ENCODE measurements around the gene PIGR. TPM values are rescaled to one million over a fixed set of nuclear protein-coding genes. Genes with fewer than 3 reads are reported as not detected.

PIGR gene
- total RNA-seq = not detected
- not detected for polyA plus RNA-seq (2013, experiment 1 of 2)
- not detected for polyA plus RNA-seq (2013, experiment 2 of 2)
- long read RNA-seq, experiment 1 = 0 reads
- long read RNA-seq, experiment 2 = 0 reads
- long read RNA-seq, experiment 3 = 0 reads
- long read RNA-seq, experiment 4 = 0 reads

GRCh38 chr1:206946261-206946660 is at the start of gene PIGR:
PIGR (minus strand) TSS chr1:206946466; CDS start chr1:206940531, 5,935 bp downstream.
- no peak within 1 kb of the TSS for H3K27ac ChIP-seq (ENCODE audit: low read depth, low read length)
- Mint-ChIP-seq H3K27me3 (ENCODE audit: insufficient read depth) (peaks cover 25% of the 10 kb centered on the region), H3K4me1 (peaks cover 2% of the 10 kb centered on the region), H3K36me3 (ENCODE audit: low read depth) (no peaks in the 10 kb centered on the region), H3K9me3 (no peaks in the 10 kb centered on the region), H3K4me3 (no peak within 1 kb of the TSS), H3K27ac (no peak within 1 kb of the TSS)
- H3K36me3 ChIP-seq (ENCODE audit: control insufficient read depth, insufficient read depth, low read length) = no peaks in the 10 kb centered on the region
- H3K9ac ChIP-seq (ENCODE audit: extremely low read depth, low read length, poor library complexity, severe bottlenecking) = no peak within 1 kb of the TSS
- H3K9me3 ChIP-seq (ENCODE audit: control insufficient read depth, low read length) = no peaks in the 10 kb centered on the region
- 86 to 92% methylated on average over 5 to 7 of the region's 7 CpGs for WGBS, 2 experiments (ENCODE audit: insufficient coverage in 1 of 2, insufficient read length in 1 of 2)
- no peak for DNase-seq
- no peak within 1 kb of the TSS for H3K4me3 ChIP-seq (ENCODE audit: low read length)
- no peak for TF ChIP-seq CTCF (conservative IDR thresholded peaks at IDR 0.05)
- no peaks in the 10 kb centered on the region for H3K4me1 ChIP-seq (ENCODE audit: control insufficient read depth, insufficient read depth, low read length)
- peaks cover 11% of the 10 kb centered on the region for H3K27me3 ChIP-seq (ENCODE audit: control insufficient read depth, insufficient read depth, low read length, poor library complexity, severe bottlenecking)

GRCh38 chr1:206992790-206993189 is 46.5 kb upstream of the PIGR start:
- no peak overlapping the region for H3K27ac Mint-ChIP-seq
- Histone ChIP-seq H3K27ac (ENCODE audit: low read depth, low read length) (no peak overlapping the region), H3K4me1 (ENCODE audit: control insufficient read depth, insufficient read depth, low read length) (no peaks in the 10 kb centered on the region), H3K4me3 (ENCODE audit: low read length) (no peak overlapping the region), H3K36me3 (ENCODE audit: control insufficient read depth, insufficient read depth, low read length) (no peaks in the 10 kb centered on the region), H3K27me3 (ENCODE audit: control insufficient read depth, insufficient read depth, low read length, poor library complexity, severe bottlenecking) (no peaks in the 10 kb centered on the region), H3K9me3 (ENCODE audit: control insufficient read depth, low read length) (no peaks in the 10 kb centered on the region), H3K9ac (ENCODE audit: extremely low read depth, low read length, poor library complexity, severe bottlenecking) (no peak overlapping the region)
- H3K4me1 Mint-ChIP-seq = no peaks in the 10 kb centered on the region
- DNase-seq = no peak
- no peak for TF ChIP-seq CTCF (conservative IDR thresholded peaks at IDR 0.05)
- no peaks in the 10 kb centered on the region for H3K36me3 Mint-ChIP-seq (ENCODE audit: low read depth)
- no peak overlapping the region for H3K4me3 Mint-ChIP-seq
- H3K27me3 Mint-ChIP-seq (ENCODE audit: insufficient read depth) = no peaks in the 10 kb centered on the region
- H3K9me3 Mint-ChIP-seq = no peaks in the 10 kb centered on the region

GRCh38 chr1:206987873-206988272 is 41.6 kb upstream of the PIGR start:
- H3K27ac Mint-ChIP-seq = no peak overlapping the region
- Histone ChIP-seq H3K27ac (ENCODE audit: low read depth, low read length) (no peak overlapping the region), H3K4me1 (ENCODE audit: control insufficient read depth, insufficient read depth, low read length) (no peaks in the 10 kb centered on the region), H3K36me3 (ENCODE audit: control insufficient read depth, insufficient read depth, low read length) (no peaks in the 10 kb centered on the region), H3K4me3 (ENCODE audit: low read length) (no peak overlapping the region), H3K9me3 (ENCODE audit: control insufficient read depth, low read length) (no peaks in the 10 kb centered on the region), H3K27me3 (ENCODE audit: control insufficient read depth, insufficient read depth, low read length, poor library complexity, severe bottlenecking) (no peaks in the 10 kb centered on the region), H3K9ac (ENCODE audit: extremely low read depth, low read length, poor library complexity, severe bottlenecking) (no peak overlapping the region)
- DNase-seq = no peak
- no peaks in the 10 kb centered on the region for H3K36me3 Mint-ChIP-seq (ENCODE audit: low read depth)
- no peak for TF ChIP-seq CTCF (conservative IDR thresholded peaks at IDR 0.05)
- no peak overlapping the region for H3K4me3 Mint-ChIP-seq
- 85% methylated on average over 1 of the region's 1 CpG; no CpG with 5 or more reads in 1 of the 2 experiments for WGBS, 2 experiments (ENCODE audit: insufficient coverage in 1 of 2, insufficient read length in 1 of 2)
- H3K27me3 Mint-ChIP-seq (ENCODE audit: insufficient read depth) = no peaks in the 10 kb centered on the region
- H3K4me1 Mint-ChIP-seq = peaks cover 4% of the 10 kb centered on the region
- H3K9me3 Mint-ChIP-seq = no peaks in the 10 kb centered on the region
